GM23338 (cell line): Measurements from ENCODE around the gene ZNF273. TPM values are rescaled to one million over a fixed set of nuclear protein-coding genes. Genes with fewer than 3 reads are reported as not detected.
"Not testable (repeated sequence)": the region's sequence is repeated elsewhere in the genome, so short reads cannot be mapped to it uniquely, and the experiment has no call there.

Source experiments
- ATAC-seq: fragments of 200-7000 bp; cut with Tn5 transposase; 3 replicates; pipeline ENCODE4 v1.9.1; 2020
- DNase-seq: peaks from one replicate; pipeline ENCODE4 v3.0.0-alpha.2; 2015; ENCODE audit warnings: low spot score
- H2AFZ ChIP-seq: fragments of 200-600 bp; sonication (generic); 2 replicates; pipeline ENCODE4 v1.8.0; 2016; ENCODE audit warnings: antibody characterized with exemption, mild to moderate bottlenecking, moderate library complexity
- H3F3A ChIP-seq: fragments of 200-600 bp; sonication (generic); replicated peaks from 2 replicates; pipeline ENCODE4 v1.8.0; 2017; ENCODE audit warnings: antibody characterized with exemption, mixed run types, low read depth
- H3K27ac ChIP-seq: fragments of 200-600 bp; sonication (generic); 2 replicates; pipeline ENCODE4 v1.6.1; 2016; ENCODE audit warnings: low read depth
- H3K27me3 ChIP-seq: fragments of 200-600 bp; sonication (generic); 2 replicates; pipeline ENCODE4 v1.8.0; 2016; ENCODE audit warnings: mild to moderate bottlenecking, mixed run types, moderate library complexity; ENCODE audit not compliant: insufficient read depth
- H3K36me3 ChIP-seq: fragments of 200-600 bp; sonication (generic); 2 replicates; pipeline ENCODE4 v1.8.0; 2016; ENCODE audit warnings: mild to moderate bottlenecking; ENCODE audit not compliant: insufficient read depth
- H3K4me1 ChIP-seq: fragments of 200-600 bp; sonication (generic); 2 replicates; pipeline ENCODE4 v1.8.0; 2016; ENCODE audit warnings: mild to moderate bottlenecking, moderate library complexity; ENCODE audit not compliant: insufficient read depth
- H3K4me2 ChIP-seq: fragments of 200-600 bp; sonication (generic); 2 replicates; pipeline ENCODE4 v1.7.1; 2017; ENCODE audit warnings: mixed run types
- H3K4me3 ChIP-seq: fragments of 200-600 bp; sonication (generic); 2 replicates; pipeline ENCODE4 v1.6.1; 2016; ENCODE audit warnings: mixed run types
- H3K79me2 ChIP-seq: fragments of 200-600 bp; sonication (generic); replicated peaks from 2 replicates; pipeline ENCODE4 v1.8.0; 2017; ENCODE audit warnings: mild to moderate bottlenecking; ENCODE audit not compliant: insufficient read depth
- H3K9me2 ChIP-seq: fragments of 200-600 bp; sonication (generic); 2 replicates; pipeline ENCODE4 v1.8.0; 2017; ENCODE audit not compliant: insufficient read depth
- H4K20me1 ChIP-seq: fragments of 200-600 bp; sonication (generic); replicated peaks from 2 replicates; pipeline ENCODE4 v1.8.0; 2017; ENCODE audit warnings: mild to moderate bottlenecking; ENCODE audit not compliant: insufficient read depth
- H3K27ac Mint-ChIP-seq: 2 replicates; pipeline ENCODE4 v1.8.0; 2020; ENCODE audit warnings: inconsistent platforms, mild to moderate bottlenecking, moderate library complexity, mixed read lengths
- H3K27me3 Mint-ChIP-seq: 3 replicates; pipeline ENCODE4 v1.8.0; 2022; ENCODE audit warnings: low read depth, mild to moderate bottlenecking, moderate library complexity, mixed read lengths, inconsistent platforms; ENCODE audit not compliant: insufficient read depth, poor library complexity
- H3K36me3 Mint-ChIP-seq: 3 replicates; pipeline ENCODE4 v1.8.0; 2021; ENCODE audit warnings: low read depth, mild to moderate bottlenecking, inconsistent platforms, moderate library complexity, mixed read lengths
- H3K4me1 Mint-ChIP-seq: 3 replicates; pipeline ENCODE4 v1.8.0; 2020; ENCODE audit warnings: mild to moderate bottlenecking, inconsistent platforms, mixed read lengths
- H3K4me3 Mint-ChIP-seq: 3 replicates; pipeline ENCODE4 v1.8.0; 2021; ENCODE audit warnings: moderate library complexity, mild to moderate bottlenecking, inconsistent platforms, mixed read lengths
- H3K9me3 Mint-ChIP-seq: 3 replicates; pipeline ENCODE4 v1.8.0; 2020; ENCODE audit warnings: moderate library complexity, mild to moderate bottlenecking, inconsistent platforms, mixed read lengths
- CREB1 ChIP-seq: fragments of 250-450 bp; sonication (Bioruptor Pico); IDR thresholded peaks from 2 replicates; pipeline ENCODE4 v1.5.0; 2020; ENCODE audit warnings: low read depth, mild to moderate bottlenecking, moderate library complexity
- ZNF114 ChIP-seq: fragments of 250-450 bp; sonication (Bioruptor Pico); IDR thresholded peaks from 2 replicates; pipeline ENCODE4 v1.5.0; 2020; ENCODE audit warnings: mild to moderate bottlenecking, moderate library complexity
- ZNF331 ChIP-seq: fragments of 250-450 bp; sonication (Bioruptor Pico); IDR thresholded peaks from 2 replicates; pipeline ENCODE4 v1.5.0; 2020; ENCODE audit warnings: low read depth, mild to moderate bottlenecking, moderate library complexity
- polyA plus RNA-seq: library from polyadenylated mRNA; unstranded; fragments of >200 nt; fragmentation: Nextera tagmentation; extraction: Ambion mirVana; gene quantifications from 2 replicates; pipeline ENCODE4 v1.2.1, GENCODE V29; 2016
- total RNA-seq: library from RNA; depleted of rRNA; stranded (reverse); fragments of >200 nt; shearing (Covaris generic); gene quantifications from 2 replicates; pipeline ENCODE4 v1.2.3, GENCODE V29; 2014
- TF ChIP-seq, protein P1 (sequence below): fragments of 250-450 bp; sonication (Bioruptor Pico); IDR thresholded peaks from 2 replicates; pipeline ENCODE4 v1.5.0; 2020; ENCODE audit warnings: mild to moderate bottlenecking, moderate library complexity
- TF ChIP-seq, protein P2 (sequence below): IDR thresholded peaks from 2 replicates; pipeline ENCODE4 v1.6.1; 2016; ENCODE audit warnings: antibody characterized with exemption

ZNF273 gene
- total and polyA plus RNA-seq, 2 experiments from 2014 or later: 16.4 to 34.3 TPM

DNA sequence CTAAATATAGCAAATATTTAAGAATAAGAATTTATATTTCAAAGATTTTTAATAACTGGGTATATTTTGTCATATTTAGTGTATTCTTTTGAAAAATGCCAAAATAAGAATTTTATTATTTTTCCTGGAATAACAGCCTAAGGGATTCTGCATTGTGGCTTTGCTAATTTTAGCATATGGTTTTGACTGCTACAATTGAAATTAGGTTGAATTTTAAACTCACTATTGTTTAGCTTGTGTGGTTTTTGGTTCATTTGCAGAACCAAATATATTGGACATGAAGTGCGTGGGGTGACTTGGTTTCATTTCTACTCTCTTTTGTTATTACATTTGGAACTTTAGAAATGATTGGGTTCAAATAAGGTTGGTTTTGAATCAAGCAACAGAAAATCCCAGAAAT lies 35.5 kb downstream of the ZNF273 start:
- H3K27me3 ChIP-seq: no peaks in the 10 kb centered on the region
- no peak overlapping the region for H3K4me3 ChIP-seq
- Mint-ChIP-seq H3K27me3 (peaks cover 6% of the 10 kb centered on the region), H3K27ac (no peak overlapping the region), H3K36me3 (no peaks in the 10 kb centered on the region), H3K4me3 (no peak overlapping the region), H3K4me1 (peaks cover 7% of the 10 kb centered on the region; the same call in 2 of the 3 replicates), H3K9me3 (no peaks in the 10 kb centered on the region)
- no peaks in the 10 kb centered on the region for H3K4me1 ChIP-seq
- DNase-seq (no peak), ATAC-seq (no peak)
- no peaks in the 10 kb centered on the region for H3K9me2 ChIP-seq
- no peak for TF ChIP-seq ZNF114 (CRISPR knock-in tag)
- TF ChIP-seq ZNF331 (CRISPR knock-in tag): no peak
- TF ChIP-seq, protein P1, sequence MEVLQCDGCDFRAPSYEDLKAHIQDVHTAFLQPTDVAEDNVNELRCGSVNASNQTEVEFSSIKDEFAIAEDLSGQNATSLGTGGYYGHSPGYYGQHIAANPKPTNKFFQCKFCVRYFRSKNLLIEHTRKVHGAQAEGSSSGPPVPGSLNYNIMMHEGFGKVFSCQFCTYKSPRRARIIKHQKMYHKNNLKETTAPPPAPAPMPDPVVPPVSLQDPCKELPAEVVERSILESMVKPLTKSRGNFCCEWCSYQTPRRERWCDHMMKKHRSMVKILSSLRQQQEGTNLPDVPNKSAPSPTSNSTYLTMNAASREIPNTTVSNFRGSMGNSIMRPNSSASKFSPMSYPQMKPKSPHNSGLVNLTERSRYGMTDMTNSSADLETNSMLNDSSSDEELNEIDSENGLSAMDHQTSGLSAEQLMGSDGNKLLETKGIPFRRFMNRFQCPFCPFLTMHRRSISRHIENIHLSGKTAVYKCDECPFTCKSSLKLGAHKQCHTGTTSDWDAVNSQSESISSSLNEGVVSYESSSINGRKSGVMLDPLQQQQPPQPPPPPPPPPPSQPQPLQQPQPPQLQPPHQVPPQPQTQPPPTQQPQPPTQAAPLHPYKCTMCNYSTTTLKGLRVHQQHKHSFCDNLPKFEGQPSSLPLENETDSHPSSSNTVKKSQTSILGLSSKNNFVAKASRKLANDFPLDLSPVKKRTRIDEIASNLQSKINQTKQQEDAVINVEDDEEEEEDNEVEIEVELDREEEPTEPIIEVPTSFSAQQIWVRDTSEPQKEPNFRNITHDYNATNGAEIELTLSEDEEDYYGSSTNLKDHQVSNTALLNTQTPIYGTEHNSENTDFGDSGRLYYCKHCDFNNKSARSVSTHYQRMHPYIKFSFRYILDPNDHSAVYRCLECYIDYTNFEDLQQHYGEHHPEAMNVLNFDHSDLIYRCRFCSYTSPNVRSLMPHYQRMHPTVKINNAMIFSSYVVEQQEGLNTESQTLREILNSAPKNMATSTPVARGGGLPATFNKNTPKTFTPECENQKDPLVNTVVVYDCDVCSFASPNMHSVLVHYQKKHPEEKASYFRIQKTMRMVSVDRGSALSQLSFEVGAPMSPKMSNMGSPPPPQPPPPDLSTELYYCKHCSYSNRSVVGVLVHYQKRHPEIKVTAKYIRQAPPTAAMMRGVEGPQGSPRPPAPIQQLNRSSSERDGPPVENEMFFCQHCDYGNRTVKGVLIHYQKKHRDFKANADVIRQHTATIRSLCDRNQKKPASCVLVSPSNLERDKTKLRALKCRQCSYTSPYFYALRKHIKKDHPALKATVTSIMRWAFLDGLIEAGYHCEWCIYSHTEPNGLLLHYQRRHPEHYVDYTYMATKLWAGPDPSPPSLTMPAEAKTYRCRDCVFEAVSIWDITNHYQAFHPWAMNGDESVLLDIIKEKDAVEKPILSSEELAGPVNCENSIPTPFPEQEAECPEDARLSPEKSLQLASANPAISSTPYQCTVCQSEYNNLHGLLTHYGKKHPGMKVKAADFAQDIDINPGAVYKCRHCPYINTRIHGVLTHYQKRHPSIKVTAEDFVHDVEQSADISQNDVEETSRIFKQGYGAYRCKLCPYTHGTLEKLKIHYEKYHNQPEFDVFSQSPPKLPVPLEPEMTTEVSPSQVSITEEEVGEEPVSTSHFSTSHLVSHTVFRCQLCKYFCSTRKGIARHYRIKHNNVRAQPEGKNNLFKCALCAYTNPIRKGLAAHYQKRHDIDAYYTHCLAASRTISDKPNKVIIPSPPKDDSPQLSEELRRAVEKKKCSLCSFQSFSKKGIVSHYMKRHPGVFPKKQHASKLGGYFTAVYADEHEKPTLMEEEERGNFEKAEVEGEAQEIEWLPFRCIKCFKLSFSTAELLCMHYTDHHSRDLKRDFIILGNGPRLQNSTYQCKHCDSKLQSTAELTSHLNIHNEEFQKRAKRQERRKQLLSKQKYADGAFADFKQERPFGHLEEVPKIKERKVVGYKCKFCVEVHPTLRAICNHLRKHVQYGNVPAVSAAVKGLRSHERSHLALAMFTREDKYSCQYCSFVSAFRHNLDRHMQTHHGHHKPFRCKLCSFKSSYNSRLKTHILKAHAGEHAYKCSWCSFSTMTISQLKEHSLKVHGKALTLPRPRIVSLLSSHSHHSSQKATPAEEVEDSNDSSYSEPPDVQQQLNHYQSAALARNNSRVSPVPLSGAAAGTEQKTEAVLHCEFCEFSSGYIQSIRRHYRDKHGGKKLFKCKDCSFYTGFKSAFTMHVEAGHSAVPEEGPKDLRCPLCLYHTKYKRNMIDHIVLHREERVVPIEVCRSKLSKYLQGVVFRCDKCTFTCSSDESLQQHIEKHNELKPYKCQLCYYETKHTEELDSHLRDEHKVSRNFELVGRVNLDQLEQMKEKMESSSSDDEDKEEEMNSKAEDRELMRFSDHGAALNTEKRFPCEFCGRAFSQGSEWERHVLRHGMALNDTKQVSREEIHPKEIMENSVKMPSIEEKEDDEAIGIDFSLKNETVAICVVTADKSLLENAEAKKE (CRISPR knock-in tag): no peak
- no peak for TF ChIP-seq CREB1 (CRISPR knock-in tag)
- TF ChIP-seq, protein P2, sequence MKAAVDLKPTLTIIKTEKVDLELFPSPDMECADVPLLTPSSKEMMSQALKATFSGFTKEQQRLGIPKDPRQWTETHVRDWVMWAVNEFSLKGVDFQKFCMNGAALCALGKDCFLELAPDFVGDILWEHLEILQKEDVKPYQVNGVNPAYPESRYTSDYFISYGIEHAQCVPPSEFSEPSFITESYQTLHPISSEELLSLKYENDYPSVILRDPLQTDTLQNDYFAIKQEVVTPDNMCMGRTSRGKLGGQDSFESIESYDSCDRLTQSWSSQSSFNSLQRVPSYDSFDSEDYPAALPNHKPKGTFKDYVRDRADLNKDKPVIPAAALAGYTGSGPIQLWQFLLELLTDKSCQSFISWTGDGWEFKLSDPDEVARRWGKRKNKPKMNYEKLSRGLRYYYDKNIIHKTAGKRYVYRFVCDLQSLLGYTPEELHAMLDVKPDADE: no peak
- H2AFZ ChIP-seq: no peak overlapping the region
- no peaks in the 10 kb centered on the region for H3K36me3 ChIP-seq
- H3F3A ChIP-seq: no peaks in the 10 kb centered on the region
- no peaks in the 10 kb centered on the region for H3K79me2 ChIP-seq
- H3K4me2 ChIP-seq: no peak overlapping the region
- no peaks in the 10 kb centered on the region for H4K20me1 ChIP-seq
- no peak overlapping the region for H3K27ac ChIP-seq

DNA sequence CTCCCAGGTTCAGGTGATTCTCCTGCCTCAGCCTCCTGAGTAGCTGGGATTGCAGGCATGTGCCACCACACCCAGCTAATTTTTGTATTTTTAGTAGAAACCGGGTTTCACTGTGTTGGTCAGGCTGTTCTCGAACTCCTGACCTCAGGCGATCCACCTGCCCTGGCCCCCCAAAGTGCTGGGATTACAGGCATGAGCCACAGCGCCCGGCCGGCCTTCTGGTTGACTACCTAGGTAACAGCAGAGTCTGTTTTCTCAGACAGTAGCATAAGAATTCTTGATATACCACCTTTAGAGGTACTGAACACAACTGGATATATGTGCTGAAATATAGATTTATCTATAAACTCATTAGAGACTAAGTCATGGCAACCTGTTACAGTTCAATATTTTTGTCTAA lies 36.9 kb downstream of the ZNF273 start:
- H3K36me3 Mint-ChIP-seq, H3F3A ChIP-seq, H3K27me3 ChIP-seq, ATAC-seq, H4K20me1 ChIP-seq, H3K9me3 Mint-ChIP-seq, H3K27ac ChIP-seq, DNase-seq, H3K4me3 ChIP-seq, H3K4me1 ChIP-seq, H3K27ac Mint-ChIP-seq, H3K79me2 ChIP-seq, H2AFZ ChIP-seq, H3K4me2 ChIP-seq, H3K36me3 ChIP-seq, H3K4me3 Mint-ChIP-seq, H3K27me3 Mint-ChIP-seq, H3K9me2 ChIP-seq, H3K4me1 Mint-ChIP-seq: not testable (repeated sequence)

DNA sequence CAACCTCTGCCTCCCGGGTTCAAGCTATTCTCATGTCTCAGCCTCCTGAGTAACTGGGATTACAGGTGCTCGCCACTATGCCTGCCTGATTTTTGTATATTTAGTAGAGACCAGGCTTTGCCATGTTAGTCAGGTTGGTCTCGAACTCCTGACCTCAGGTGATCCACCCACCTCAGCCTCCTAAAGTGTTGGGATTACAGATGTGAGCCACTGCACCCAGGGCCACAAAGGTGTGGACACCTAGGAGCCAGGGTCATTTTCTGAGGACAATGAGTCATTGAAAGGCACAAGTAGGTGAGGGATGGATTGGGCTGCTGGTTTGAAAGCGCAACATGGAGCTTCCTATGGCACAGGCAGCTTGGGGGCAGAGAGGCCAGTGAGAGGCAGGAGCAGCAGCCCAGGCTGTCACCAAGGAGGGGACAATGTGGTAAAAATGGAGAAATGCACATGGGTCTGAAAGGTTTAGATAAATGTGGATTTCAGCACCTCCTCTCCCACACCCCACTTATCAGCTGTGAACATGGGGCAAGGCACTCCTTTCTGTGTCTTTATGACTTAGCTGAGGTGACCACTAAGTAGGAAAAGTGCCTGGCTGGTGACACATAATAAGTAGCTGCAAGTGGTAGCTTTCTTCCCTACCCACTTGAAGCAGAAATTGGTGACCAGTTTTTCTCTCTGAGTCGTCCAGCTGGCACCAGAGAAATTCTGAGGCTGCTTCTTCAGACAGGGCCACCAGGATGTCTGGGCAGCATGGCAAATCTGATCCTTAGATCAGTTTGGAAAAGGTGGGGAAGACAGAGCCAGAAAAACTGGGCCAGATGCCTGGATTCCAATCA lies 41.8 kb downstream of the ZNF273 start:
- H3K36me3 ChIP-seq, ATAC-seq, H3K4me1 Mint-ChIP-seq: not testable (repeated sequence)

More for the DNA sequence above, 41.8 kb downstream of the ZNF273 start:
- H3K36me3 Mint-ChIP-seq, H3F3A ChIP-seq, H3K27ac ChIP-seq, DNase-seq, H3K4me3 ChIP-seq, H3K9me2 ChIP-seq, H4K20me1 ChIP-seq, H2AFZ ChIP-seq, H3K9me3 Mint-ChIP-seq, H3K27ac Mint-ChIP-seq, H3K4me3 Mint-ChIP-seq, H3K4me2 ChIP-seq, H3K4me1 ChIP-seq, H3K79me2 ChIP-seq: not testable (repeated sequence)
- H3K27me3 ChIP-seq: peaks cover 35% of the 10 kb centered on the region
- H3K27me3 Mint-ChIP-seq: peaks cover 25% of the 10 kb centered on the region
